Right lung (tissue), 5 donors: Measurements from ENCODE around the gene MAP2K5. TPM values are rescaled to one million over a fixed set of nuclear protein-coding genes. Genes with fewer than 3 reads are reported as not detected.

Experiments
- DNase-seq, 2 donors: peaks; one replicate each; pipeline ENCODE4 v3.0.0-alpha.2; 2013
- polyA plus RNA-seq, 5 donors: library from polyadenylated mRNA; unstranded; fragments of 120-200 nt; gene quantifications; one replicate each; pipeline versions ENCODE4 v1.2.1 to v1.2.3, GENCODE V29; 2013; ENCODE audit warnings: inconsistent platforms in 1 of 5, low replicate concordance in 1 of 5; ENCODE audit not compliant: insufficient read length in 5 of 5, insufficient read depth in 1 of 5

Gene MAP2K5
- polyA plus RNA-seq, 5 donors = 20.2 to 23.6 (median 21.0) TPM

DNA sequence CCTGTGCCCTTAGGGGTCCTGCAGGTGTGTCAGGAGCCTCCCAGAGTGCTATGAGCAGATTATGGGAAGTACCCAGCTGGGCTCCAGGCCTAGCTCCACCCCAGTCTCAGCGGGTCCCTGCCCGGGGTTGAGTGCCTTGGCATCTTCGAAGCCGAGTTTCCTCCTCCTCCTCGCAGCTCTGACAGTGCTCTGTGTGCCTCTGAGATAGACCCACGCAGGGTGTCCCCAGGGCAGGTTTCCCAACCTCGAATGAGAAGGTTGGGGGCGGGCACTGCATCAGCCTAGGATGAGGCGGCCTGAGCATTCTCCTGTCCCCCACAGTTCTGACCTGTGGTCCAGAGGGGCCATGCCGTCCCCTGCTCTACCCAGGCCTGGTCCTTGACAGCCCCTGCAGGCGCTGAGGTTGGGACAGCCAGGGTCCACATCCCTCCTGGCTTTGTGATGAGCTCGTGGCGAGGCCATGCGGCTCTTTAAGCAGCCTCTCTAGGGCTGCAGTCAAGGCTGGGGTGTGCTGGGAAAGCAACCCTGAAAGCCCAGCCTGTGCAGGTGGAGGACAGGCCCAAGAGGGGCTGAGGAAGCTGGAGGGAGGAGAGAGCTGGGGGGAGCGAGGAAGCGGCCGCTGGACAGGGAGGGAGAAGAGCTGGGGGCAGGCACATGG is 262.6 kb downstream of the MAP2K5 start:
- no peak for DNase-seq

GRCh38 chr15:67805666-67806516 is 263.4 kb downstream of the MAP2K5 start:
- no peak for DNase-seq

DNA sequence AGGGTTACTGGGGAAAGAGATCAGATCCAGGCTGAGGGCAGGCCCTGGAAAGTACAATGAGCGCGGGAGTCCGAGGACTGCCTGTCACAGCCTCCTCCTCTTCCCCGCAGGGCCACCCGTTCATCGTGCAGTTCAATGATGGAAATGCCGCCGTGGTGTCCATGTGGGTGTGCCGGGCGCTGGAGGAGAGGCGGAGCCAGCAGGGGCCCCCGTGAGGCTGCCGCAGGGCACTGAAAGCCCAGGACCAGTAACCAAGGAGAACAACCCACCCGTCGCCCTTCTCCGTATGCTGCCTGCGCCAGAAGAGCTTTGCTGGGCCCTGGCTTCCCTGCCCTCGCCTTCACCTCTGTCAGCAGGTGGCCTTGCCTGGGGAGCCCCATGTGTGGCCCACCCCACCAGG is 264.0 kb downstream of the MAP2K5 start:
- no peak for DNase-seq

DNA sequence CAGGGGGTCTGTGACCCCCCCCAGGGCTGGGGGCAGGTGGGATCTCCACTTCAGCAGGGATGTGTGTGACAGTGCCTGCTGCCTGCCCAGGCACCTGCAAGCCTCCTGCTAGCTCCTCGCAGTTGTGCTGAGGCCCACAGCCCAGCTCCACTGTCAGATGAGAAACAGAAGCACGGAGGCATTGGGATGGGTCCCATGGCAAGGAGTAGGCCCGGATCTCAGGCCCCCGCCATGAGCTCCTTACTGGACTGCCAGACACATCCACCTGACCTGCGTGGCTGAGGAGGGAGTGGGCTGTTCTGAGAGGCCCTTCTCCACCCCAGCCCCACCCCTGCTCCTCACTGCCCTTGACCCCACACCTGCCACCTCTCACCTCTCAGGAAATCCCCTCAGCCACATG is 264.6 kb downstream of the MAP2K5 start:
- no peak for DNase-seq

DNA sequence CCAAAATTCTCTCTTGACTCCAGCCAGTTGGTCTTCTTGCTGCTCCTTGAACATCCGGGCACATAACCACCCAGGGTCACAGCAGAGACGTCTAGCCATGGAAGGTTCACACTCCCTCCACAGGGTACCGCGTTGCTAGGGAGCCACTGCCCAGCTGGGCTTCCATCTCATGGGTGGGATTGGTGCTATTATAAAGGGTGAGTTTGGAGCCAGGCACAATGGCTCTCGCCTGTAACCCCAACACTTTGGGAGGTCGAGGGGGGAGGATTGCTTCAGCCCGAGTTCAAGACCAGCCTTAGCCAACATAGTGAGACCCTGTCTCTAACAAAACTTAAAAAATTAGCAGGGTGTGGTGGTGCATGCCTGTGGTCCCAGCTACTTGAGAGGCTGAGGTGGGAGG is 265.3 kb downstream of the MAP2K5 start:
- DNase-seq = no peak

GRCh38 chr15:67808821-67809220 is 266.3 kb downstream of the MAP2K5 start:
- no peak for DNase-seq

- DNase-seq = no peak
These were observed 266.9 kb downstream of the MAP2K5 start for GRCh38 chr15:67809441-67809840.

DNA sequence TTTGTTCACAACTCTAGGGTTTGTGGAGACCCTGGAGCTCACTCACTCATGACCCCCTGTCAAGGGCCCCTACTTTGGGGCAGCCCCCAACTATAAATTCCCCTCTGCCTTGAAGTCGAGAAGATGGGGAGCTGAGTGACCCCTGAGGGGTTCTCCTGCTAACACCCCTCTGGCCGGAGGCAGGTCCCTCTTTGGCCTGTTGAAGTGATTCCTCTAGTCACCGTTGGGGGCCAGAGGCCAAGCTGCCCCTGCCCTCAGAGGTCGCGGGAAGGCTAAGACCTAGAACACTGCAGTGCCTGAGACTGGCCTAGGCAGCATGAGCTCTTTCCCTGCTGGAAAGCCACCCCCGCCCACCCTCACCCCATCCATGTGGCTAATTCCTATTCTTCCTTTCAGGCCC is 267.4 kb downstream of the MAP2K5 start:
- no peak for DNase-seq

DNA sequence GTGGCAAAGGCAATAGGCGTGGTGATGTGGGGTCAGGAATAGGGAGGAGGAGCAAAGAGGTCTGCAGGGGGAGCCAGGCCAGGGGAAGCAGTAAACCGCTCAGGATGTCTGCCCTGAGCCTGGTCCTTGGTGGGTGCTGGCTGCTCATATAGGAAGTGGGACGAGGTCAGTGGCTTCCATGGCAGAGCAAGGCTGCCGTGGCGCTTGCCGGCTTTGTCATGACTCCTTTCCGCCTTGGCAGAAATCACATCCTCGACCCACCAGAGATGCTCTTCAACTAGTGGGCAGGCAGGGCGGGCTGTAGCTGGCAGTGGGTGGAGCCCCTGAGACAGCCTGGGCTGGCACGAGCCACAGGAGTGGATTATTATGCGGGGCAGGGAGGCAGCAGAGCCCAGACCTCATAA is 269.7 kb downstream of the MAP2K5 start:
- no peak for DNase-seq

- DNase-seq = no peak
These were observed 270.7 kb downstream of the MAP2K5 start for GRCh38 chr15:67813104-67813634.

DNA sequence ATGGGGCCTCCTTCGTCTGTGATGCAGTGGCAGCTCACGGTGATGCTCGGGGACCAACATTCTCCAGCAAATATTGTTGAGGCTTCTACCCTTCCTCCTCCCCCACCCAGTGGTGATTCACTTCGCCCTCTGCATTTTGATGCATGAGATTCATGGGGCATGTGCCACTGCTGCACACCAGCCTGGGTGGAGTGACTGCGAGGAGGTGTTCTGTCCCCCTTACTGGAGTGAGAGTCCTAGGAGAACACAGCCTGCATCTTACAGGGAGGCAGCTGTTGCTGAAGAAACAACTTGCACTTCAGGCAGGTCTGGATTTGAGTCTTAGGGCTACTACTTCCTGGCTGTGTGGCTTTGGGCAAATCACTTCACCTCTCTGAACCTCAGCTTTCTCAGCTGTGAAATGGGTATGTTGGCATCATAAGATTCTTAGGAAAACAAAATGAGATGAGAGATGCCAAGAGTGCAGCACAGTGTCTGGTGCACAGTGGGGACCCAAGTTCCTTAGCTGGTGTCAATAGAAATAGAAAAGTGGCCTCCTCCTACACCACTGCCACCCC is 272.6 kb downstream of the MAP2K5 start:
- no peak for DNase-seq

- DNase-seq = no peak
These were observed 274.2 kb downstream of the MAP2K5 start for GRCh38 chr15:67816668-67817067.

- no peak for DNase-seq
These were observed 276.0 kb downstream of the MAP2K5 start for GRCh38 chr15:67818464-67818863.

- DNase-seq = no peak
These were observed 277.1 kb downstream of the MAP2K5 start for GRCh38 chr15:67819636-67820035.

GRCh38 chr15:67820122-67820991 is 277.9 kb downstream of the MAP2K5 start:
- no peak for DNase-seq

- peak in 1 of 2 donors; percentile 63 for DNase-seq
These were observed 278.7 kb downstream of the MAP2K5 start for GRCh38 chr15:67820992-67821783.

DNA sequence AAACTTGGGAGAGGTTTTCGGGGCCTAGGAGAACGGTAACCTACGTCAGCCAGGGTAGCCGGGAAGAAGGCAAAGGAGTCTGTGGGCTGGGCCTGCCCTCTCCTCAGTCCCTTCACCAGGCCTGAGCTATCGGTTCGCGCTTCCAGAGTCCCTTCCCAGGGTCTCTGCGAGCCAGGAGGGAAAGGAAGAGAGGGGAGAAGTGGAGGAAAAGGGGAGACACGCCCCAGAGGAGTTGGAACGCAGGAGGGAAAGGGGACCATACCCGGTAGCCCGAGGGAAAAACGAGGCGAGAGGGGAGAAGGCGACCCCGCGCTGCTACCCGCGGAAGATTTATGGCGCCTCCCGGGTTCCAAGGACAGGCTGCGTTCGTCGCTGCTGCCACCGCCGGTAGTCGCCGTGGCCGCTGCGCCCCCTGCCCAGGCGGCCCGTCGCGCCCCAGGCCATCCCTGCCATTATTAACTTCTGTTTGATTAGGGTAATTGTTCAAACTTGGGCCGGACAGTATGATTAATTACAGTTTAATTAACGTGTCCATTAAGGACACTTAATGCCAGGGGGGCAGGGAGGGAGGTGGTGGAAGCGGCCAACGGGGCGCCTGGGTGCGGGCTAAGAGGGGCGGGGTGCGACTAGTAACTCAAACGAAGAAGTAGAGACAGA is 279.4 kb downstream of the MAP2K5 start:
- DNase-seq = no peak

DNA sequence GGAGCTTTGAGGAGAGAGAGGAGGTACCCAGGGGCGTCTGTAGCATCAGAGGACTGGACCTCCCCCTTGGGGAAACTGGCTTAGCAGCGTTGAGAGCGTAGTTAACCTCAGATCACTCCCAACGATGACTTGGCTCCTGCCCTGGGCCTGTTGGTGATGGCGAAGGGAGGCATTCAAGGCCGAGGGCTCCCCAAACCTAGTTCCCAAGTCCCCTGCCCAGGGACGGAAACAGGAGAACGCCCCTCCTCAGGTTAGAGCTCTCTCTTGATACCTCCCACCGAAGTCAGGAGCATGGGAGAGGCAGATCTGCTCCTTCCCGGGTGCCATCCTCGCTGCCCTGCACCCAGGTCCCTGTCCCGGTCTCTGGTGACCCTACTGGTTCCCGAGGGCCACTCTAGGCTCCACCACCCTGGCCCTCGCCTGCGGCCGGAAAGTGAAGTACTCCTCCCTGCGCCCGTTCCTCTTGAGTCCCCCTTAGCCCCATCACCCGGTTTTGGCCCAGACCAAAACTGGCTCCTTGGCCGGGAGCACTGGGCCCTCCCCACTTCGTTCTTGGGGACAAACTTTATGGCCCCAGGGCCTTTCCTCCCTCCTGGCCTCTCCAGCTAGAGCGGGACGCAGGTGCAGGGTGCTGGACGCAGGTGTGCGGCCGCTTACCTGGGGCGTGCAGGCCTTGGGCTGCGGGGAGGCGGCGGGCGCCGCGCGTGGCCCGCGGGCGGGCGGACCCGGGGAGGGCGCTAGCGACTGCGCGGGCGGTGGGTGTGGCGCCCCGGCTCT is 280.2 kb downstream of the MAP2K5 start:
- no peak for DNase-seq
